Left kidney (tissue), 2 donors: ENCODE measurements around the gene CRYZ. TPM values are rescaled to one million over a fixed set of nuclear protein-coding genes. Genes with fewer than 3 reads are reported as not detected.
"Not testable (repeated sequence)": the region's sequence is repeated elsewhere in the genome, so short reads cannot be mapped to it uniquely, and the experiment has no call there.

ENCODE experiments used
- DNase-seq: peaks from one replicate; pipeline ENCODE4 v3.0.0-alpha.2; 2013
- polyA plus RNA-seq: library from polyadenylated mRNA; unstranded; fragments of 120-200 nt; gene quantifications from one replicate; pipeline ENCODE4 v1.2.1, GENCODE V29; 2013; ENCODE audit not compliant: insufficient read length

Gene CRYZ
- polyA plus RNA-seq, 1 donor = 197 TPM

DNA sequence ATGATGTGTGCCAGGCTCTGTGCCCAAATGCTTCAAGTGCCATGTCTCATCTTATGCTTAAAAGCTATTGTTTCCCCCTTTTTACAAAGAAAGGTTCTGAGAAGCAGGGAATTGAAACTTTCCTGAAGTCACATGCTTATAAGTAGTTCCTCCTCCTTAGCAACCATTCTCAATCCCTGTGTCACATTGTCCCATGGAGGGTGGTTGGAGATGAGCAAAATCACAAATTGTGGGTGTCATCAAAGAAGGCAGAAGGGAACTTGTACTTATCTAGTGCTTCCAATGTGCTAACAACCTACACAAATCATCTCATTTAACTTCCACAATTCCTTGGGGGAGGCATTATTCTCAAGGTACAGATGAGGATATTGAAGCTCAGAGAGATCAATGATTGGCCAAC lies 49.2 kb downstream of the CRYZ start:
- no peak for DNase-seq

DNA sequence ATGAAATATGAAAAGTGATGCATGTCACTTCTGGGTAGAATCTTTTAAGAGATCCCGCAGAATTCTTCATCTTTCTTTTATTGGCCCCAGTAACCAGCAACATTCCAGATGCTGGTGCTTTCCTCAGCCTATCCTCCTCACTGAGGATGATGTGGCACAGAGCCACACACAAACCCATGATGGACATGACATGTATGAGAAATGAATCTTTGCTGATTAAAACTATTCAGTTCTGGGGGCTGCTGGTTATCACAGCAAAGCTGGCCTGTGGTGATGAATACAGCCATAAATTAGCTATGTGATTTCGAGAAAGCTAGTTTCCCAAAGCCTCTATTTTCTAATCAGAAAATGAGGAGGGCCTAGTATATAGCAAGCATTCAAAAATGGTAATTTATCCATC lies 51.0 kb downstream of the CRYZ start:
- no peak for DNase-seq

DNA sequence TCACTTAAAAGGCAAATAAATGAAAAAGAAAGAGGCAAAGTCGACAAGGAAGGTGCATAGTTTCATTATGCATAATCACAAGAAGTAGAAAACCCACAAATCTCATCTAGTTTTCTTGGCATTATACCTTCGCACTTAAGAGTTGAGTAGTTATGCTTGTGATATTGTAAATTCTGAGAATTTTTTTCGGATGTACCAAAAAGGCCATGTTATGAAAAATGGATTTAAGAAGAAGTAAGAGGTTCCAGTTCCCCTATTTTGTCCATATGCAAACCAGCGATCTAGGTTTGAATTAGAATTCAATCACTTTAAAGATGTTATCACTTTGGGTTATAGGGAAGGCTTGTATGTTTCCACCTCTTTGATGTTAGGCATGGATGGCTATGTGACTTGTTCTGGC lies 51.4 kb downstream of the CRYZ start:
- DNase-seq = no peak

DNA sequence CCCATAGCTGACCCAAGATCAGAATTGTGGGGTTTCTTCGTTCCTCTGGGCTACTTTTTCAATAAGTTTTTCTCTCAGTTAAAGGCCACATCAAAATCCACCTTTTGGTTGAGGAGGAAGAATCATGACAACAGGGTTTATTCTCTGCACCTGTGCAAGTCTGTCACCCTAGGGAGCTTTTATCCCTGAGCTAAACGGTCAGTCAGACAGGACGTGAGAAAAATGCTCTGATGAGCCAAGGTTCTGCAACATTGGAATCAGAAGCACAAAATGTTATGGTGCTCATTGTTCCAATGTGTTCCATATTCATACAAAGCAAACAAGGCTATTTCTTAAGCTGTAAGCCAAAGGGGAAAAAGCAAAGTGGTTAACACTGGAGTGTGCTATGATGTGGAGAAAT lies 51.8 kb downstream of the CRYZ start:
- no peak for DNase-seq

DNA sequence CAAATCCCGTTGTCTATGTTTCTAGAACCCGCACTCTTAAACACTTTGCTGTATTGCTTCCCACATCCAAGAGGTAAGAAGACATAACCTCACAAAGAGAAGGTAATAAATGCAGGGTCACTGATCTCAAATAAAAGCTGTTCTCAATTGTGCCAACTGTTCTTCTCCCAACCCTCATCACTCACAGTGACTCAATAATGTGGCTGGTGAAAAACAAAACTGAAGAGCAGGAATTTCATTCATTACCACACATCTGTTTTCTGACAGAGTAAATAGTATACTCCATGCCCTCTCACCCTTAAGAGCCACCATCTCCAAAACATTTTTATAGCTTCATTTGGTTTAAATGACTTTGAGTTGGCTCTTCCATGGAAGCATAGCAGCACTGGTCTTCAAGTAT lies 53.0 kb downstream of the CRYZ start:
- DNase-seq = no peak

DNA sequence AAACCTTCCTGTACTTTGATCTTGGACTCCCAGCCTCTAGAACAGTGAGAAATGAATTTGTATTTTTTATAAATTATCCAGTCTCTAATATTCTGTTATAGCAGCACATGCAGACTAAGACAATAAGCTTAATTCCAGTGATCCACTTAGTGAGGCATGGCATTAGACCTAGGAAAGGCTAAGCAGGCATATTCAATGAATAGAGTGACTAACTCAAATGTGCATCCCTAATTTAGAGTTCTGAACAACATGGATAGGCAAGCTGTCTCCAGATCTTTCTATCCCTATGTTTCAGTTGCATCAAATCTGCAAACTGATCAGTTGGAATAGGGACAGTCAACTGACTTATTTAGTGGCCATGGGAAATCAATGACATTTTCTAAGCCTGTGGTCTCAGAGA lies 54.9 kb downstream of the CRYZ start:
- no peak for DNase-seq

DNA sequence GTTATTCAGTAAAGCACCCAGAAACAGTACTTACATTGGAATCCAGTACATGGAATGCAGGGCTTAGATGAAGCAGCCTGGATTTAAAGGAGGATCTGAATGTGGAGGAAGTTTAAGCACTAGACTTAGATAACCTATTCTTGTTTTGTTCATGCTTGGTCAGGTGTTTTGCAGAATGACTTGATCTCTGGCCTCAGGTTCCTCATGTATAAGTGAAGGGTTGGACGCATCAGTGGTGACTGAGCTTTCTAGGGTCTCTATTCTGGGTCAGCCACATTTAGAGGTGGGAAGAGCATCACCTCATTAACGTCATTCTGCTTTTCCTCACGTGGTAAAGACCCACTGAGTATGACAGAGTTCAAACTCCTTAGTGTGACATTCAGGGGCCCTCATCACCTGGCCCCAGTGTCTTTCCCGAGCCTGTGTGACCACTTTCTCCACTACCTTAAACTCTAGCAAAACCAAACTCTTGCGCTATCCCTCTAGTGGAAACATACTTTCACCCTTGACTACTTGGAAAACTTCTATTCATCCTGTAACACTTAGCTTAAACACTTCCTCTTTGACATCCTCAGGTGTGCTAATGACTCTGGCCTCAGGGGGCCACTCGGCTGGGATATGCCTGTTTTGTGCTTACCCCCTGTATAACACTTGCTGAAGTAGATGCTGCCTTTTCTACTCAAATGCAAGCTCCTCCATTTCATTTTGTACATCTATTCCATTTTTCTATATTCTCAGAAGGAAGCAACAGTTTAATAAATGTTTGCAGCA lies 58.4 kb downstream of the CRYZ start:
- no peak for DNase-seq

DNA sequence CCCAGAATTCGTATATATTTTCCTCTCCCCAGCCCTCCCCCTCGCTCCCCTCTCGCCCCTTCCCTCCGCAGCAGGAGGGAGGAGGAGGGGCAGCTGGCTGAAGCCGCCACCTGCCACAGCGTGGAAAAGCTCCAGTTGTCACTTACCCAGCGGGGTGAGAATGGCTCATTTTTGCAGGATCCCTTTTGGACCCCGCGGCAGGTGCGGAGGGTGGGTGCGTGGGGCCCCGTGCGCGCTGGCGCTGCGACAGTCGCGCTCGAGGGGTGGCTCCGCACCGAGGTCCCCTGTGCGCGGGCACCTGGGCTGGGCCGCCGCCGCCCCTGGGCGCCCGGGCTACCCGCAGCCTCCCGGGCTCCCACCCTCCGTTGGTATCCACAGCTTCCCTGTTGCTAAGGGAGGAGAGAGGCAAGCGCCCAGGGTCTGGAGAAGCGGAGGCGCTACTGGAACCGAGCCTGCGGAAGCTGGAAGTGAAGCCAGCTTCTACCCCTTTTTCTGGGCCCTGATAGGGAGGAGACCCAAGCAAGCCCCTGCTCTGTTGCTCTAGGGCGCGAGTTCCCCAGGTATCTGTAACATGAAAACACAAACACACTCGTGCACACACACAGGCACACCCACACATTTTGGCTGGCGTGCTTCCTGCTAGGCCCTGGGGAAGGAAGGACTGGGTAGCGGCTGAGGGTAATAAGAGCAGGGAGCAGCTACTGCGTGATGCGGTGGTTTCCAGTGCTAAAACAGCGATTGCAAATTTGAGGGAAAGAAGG lies 59.3 kb downstream of the CRYZ start, which contains the start of gene ERICH3:
ERICH3 (minus strand) TSS at position 442 of the 761 bp plus-strand sequence; CDS start at position 169, 273 bp downstream.
- DNase-seq = peak; percentile 29

DNA sequence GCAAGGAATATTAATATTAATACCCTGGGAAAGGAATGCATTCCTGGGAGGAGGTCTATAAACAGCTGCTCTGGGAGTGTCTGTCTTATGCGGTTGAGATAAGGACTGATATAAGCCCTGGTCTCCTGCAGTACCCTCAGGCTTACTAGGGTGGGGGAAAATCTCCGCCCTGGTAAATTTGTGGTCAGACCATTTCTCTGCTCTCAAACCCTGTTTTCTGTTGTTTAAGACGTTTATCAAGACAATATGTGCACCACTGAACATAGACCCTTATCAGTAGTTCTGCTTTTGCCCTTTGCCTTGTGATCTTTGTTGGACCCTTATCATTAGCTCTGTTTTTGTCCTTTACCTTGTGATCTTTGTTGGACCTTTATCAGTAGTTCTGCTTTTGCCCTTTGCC lies 62.0 kb downstream of the CRYZ start:
- not testable (repeated sequence) for DNase-seq

Other genes with a start within 250 kb of the CRYZ start
- not detected for gene LRRC53, start 220.4 kb downstream of the CRYZ start, polyA plus RNA-seq
- gene ERICH3, start 59.3 kb downstream of the CRYZ start, polyA plus RNA-seq = 0.78 TPM
- 40.3 TPM for gene TYW3, start 102 bp upstream of the CRYZ start, polyA plus RNA-seq